Activated T-helper 2 cell treated with anti-CD3 and anti-CD28 coated beads, Interferon-gamma antibody, Interleukin-2, Interleukin-4, amounts not matched to agents 10 μg/mL and 5 μg/mL and 100 μg/mL, durations not matched to agents 14 hours and 24 hours and 36 hours (primary cell): ENCODE measurements around the gene NR5A2. TPM values are rescaled to one million over a fixed set of nuclear protein-coding genes. Genes with fewer than 3 reads are reported as not detected.

Experiments
- DNase-seq: peaks from one replicate; pipeline ENCODE4 v3.0.0; 2021; ENCODE audit warnings: low spot score
- H3K27ac Mint-ChIP-seq: one replicate; pipeline ENCODE4 v1.8.0; 2021; ENCODE audit warnings: mixed read lengths
- H3K27me3 Mint-ChIP-seq: one replicate; pipeline ENCODE4 v1.8.0; 2021; ENCODE audit warnings: low read depth, mixed read lengths
- H3K36me3 Mint-ChIP-seq: one replicate; pipeline ENCODE4 v1.8.0; 2021; ENCODE audit warnings: low read depth, mixed read lengths
- H3K4me1 Mint-ChIP-seq: one replicate; pipeline ENCODE4 v1.8.0; 2021; ENCODE audit warnings: low read depth, mixed read lengths
- H3K4me3 Mint-ChIP-seq: one replicate; pipeline ENCODE4 v1.8.0; 2021; ENCODE audit warnings: low read depth, mild to moderate bottlenecking, moderate library complexity, mixed read lengths
- H3K9me3 Mint-ChIP-seq: one replicate; pipeline ENCODE4 v1.8.0; 2021; ENCODE audit warnings: mixed read lengths
- intact Hi-C: fragments of 100-400 bp; cut with micrococcal nuclease; formaldehyde crosslinking; loops from one replicate; pipeline ENCODE4 v1.15.1; 2023
- total RNA-seq: library from RNA; stranded (reverse); gene quantifications from 2 replicates; pipeline ENCODE4 v1.2.3, GENCODE V29; 2022

NR5A2 gene
- total RNA-seq, 1 donor from 2014 or later = not detected

DNA sequence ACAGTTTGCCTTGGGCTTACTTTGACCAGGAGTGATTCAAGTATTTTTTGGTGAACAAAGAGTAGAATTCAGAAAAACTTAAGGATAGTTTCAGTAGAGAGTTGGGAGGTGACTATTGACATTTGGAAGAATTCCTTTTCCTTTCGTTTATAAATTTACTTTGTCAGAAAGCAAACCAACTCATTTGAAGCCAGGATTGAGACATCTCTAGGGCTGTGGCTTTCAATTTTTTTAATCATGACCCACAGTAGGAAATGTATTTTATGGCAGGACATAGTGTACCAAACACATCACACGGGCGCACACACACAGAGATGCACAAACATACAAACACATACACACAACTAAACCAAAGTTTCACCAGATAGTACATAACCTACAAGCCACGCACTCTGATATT lies 24.1 kb downstream of the NR5A2 start:
- H3K9me3 Mint-ChIP-seq = no peaks in the 10 kb centered on the region
- no peak for DNase-seq
- intact Hi-C loops = no loop called here
- H3K4me1 Mint-ChIP-seq = no peaks in the 10 kb centered on the region
- no peak overlapping the region for H3K4me3 Mint-ChIP-seq
- no peaks in the 10 kb centered on the region for H3K36me3 Mint-ChIP-seq
- H3K27ac Mint-ChIP-seq = no peak overlapping the region
- H3K27me3 Mint-ChIP-seq = peaks cover 41% of the 10 kb centered on the region

DNA sequence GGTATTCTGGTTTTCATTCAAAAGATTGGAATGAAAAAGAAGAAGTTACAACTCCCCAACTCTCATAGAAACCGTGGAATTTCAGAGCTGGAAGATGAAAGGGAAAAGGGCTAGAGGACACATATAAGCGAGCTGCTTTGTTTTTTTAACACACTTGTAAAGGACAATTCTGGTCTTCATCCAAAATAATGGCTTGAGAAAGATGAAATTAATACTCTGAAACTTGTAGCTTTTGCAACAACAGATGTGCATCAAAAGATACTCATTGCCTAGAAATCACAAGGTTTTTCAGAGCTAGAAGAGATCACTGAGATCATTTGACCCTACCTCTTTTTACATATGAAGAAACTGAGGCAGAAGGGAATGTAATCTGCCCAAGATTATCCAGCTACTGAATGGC lies 25.6 kb downstream of the NR5A2 start:
- Mint-ChIP-seq H3K9me3 (no peaks in the 10 kb centered on the region), H3K4me1 (no peaks in the 10 kb centered on the region), H3K36me3 (no peaks in the 10 kb centered on the region), H3K27ac (no peak overlapping the region), H3K4me3 (no peak overlapping the region), H3K27me3 (peaks cover 34% of the 10 kb centered on the region)
- DNase-seq = no peak
- intact Hi-C loops = no loop called here

DNA sequence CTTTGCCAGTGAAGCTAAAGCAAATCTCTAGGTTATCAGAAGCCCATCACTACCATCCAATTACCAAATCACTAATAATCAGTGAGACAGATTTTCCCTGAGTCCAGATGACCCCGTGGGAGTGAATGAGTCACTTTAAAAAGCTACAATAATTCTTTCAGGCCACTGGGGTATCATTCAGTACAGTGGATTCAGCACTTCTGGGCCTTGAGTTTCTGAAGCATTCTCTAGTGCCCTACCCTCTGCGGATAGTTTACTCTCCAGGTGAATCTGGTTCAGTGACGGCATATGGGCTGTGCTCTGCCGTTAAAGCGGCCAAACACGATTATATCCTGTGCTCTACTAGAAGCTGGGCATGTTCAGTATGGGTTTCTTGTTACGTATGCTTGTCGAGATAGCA lies 26.1 kb downstream of the NR5A2 start:
- Mint-ChIP-seq H3K36me3 (no peaks in the 10 kb centered on the region), H3K4me1 (no peaks in the 10 kb centered on the region), H3K27me3 (peaks cover 29% of the 10 kb centered on the region), H3K9me3 (no peaks in the 10 kb centered on the region), H3K4me3 (no peak overlapping the region), H3K27ac (no peak overlapping the region)
- no peak for DNase-seq
- intact Hi-C loops = no loop called here

DNA sequence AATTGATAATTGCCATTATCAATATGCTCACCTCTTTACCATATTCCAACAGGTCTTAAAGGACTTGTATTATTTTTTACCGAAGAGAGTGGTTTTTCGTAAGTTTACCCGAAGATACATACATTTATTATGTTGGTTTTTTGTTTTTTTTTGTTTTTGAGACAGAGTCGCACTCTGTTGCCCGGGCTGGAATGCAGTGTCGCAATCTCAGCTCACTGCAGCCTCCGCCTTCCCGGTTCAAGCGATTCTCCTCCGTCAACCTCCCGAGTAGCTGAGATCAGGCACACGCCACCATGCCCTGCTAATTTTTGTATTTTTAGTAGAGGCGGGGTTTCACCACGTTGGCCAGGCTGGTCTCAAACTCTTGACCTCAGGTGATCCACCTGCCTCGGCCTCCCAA lies 30.8 kb downstream of the NR5A2 start:
- H3K27me3 Mint-ChIP-seq = peaks cover 18% of the 10 kb centered on the region
- no peaks in the 10 kb centered on the region for H3K36me3 Mint-ChIP-seq
- H3K27ac Mint-ChIP-seq = no peak overlapping the region
- no peaks in the 10 kb centered on the region for H3K4me1 Mint-ChIP-seq
- H3K9me3 Mint-ChIP-seq = no peaks in the 10 kb centered on the region
- H3K4me3 Mint-ChIP-seq = no peak overlapping the region
- no peak for DNase-seq
- intact Hi-C loops = no loop called here

DNA sequence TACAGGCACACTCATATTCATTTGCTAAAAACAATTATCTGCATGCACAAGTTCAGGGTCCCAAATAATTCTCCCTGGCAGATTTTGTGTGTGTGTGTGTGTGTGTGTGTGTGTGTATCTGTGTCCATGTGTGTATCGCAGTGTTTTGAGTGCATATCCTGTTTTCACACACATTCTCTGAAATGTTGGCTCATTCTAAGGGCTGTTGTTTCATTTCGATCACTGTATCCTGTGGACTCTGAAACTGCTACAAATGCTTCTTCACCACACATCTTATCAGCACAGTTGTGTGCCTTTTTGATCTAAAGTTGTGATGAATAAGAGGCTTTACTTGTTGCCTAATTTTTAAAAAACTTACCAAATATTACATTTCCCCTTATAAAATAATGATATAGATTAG lies 34.6 kb downstream of the NR5A2 start:
- intact Hi-C loops = no loop called here
- no peak for DNase-seq
- H3K27ac Mint-ChIP-seq = no peak overlapping the region
- H3K27me3 Mint-ChIP-seq = peaks cover 16% of the 10 kb centered on the region
- no peaks in the 10 kb centered on the region for H3K4me1 Mint-ChIP-seq
- no peaks in the 10 kb centered on the region for H3K36me3 Mint-ChIP-seq
- H3K9me3 Mint-ChIP-seq = no peaks in the 10 kb centered on the region
- H3K4me3 Mint-ChIP-seq = no peak overlapping the region

DNA sequence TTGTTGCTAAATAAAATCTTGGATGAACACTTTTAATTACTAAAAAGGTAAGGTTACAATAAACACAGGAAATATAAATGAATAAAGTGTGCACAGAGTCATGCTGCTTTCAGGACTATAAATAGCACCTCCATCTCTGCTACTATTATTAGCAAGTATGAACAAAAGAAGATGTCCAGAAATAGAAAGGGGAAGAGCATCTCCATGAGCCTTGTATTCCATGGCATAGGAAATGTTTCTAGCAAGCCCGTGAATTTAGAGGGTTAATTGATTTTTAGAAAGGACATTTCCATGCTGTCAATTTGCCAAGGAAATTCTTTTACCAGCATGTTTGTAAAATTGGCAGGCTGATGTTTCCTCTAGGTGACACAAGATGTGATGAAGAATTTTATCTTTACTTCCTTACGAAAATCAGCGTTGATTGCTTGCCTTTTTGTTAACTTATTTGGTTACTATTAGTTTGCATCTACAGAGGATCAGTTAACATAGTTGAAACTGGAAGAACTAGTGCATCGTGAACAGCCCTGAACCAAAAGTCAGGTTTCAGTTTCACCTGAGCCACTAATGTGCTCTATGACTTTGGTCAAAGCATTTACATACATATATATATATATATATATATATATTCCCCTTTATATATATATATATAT lies 45.3 kb downstream of the NR5A2 start:
- H3K4me3 Mint-ChIP-seq = no peak overlapping the region
- H3K4me1 Mint-ChIP-seq = no peaks in the 10 kb centered on the region
- H3K9me3 Mint-ChIP-seq = no peaks in the 10 kb centered on the region
- H3K27ac Mint-ChIP-seq = no peak overlapping the region
- no peak for DNase-seq
- peaks cover 35% of the 10 kb centered on the region for H3K27me3 Mint-ChIP-seq
- intact Hi-C loops = no loop called here
- no peaks in the 10 kb centered on the region for H3K36me3 Mint-ChIP-seq

DNA sequence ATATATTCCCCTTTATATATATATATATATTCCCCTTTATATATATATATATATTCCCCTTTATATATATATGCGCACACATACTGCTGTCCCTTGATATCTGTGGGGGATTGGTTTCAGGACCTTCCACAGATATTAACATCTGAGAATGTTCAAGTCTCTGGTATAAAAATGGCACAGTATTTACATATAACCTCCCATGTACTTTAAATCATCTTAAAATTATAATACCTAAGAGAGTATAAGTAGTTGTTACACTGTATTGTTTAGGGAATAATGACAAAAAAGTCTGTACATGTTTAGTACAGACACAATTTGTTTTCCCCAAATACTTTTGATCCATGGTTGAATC lies 45.8 kb downstream of the NR5A2 start:
- no peak overlapping the region for H3K27ac Mint-ChIP-seq
- no peaks in the 10 kb centered on the region for H3K9me3 Mint-ChIP-seq
- no peaks in the 10 kb centered on the region for H3K36me3 Mint-ChIP-seq
- intact Hi-C loops = no loop called here
- H3K27me3 Mint-ChIP-seq = peaks cover 36% of the 10 kb centered on the region
- H3K4me1 Mint-ChIP-seq = no peaks in the 10 kb centered on the region
- DNase-seq = no peak
- no peak overlapping the region for H3K4me3 Mint-ChIP-seq

DNA sequence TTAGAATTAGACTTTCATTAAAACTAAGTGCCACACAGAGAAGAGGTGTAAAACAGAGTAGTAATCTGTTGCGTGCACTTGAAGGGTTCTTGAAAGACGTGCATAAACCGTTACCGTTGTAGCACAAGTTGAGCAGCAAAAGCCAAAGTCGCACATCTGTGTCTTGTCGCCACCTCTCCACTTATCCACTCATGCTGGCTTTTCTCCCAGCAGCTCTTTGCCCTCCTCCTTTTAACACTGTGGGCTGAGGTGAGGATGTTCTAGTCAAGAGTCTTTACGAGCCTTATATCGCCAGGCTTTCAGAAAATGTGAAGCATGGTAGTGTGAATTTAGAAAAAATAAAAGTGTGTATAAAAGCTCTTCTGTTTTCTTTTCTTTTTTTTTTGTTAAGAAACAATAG lies 48.0 kb downstream of the NR5A2 start:
- Mint-ChIP-seq H3K27me3 (peaks cover 37% of the 10 kb centered on the region), H3K9me3 (no peaks in the 10 kb centered on the region), H3K36me3 (no peaks in the 10 kb centered on the region), H3K4me3 (no peak overlapping the region), H3K27ac (no peak overlapping the region), H3K4me1 (no peaks in the 10 kb centered on the region)
- intact Hi-C loops = no loop called here
- no peak for DNase-seq

DNA sequence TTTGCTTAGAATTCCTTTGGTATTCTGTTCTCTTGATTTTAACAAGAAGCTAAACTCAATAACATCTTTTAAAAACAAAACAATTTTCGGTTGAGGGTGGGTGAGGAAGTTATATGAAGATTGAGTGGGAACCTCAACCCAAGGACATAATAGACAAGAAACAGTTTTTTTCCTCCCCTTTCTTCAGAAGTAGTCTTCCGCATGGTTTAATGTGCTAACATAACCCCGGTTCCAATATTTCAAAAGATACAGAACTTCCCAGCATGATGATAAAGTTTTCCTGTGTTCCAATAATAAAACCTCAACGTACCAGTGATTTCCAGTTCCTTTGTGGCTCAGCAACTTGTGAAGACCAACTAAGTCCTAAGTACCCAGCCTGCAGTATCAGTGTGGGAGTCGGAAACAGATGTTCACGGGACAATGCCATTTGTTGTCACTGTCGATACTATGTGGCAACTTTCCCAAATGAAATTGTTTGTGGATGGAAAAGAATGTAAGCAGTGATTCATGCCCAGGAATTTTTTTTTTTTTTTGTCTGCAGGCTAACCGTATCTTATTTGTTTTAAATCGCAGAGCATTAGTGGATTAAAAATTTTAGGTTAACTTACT lies 48.5 kb downstream of the NR5A2 start:
- DNase-seq = no peak
- Mint-ChIP-seq H3K36me3 (no peaks in the 10 kb centered on the region), H3K9me3 (no peaks in the 10 kb centered on the region), H3K4me3 (no peak overlapping the region), H3K27ac (no peak overlapping the region), H3K4me1 (no peaks in the 10 kb centered on the region), H3K27me3 (peaks cover 37% of the 10 kb centered on the region)
- intact Hi-C loops = no loop called here

DNA sequence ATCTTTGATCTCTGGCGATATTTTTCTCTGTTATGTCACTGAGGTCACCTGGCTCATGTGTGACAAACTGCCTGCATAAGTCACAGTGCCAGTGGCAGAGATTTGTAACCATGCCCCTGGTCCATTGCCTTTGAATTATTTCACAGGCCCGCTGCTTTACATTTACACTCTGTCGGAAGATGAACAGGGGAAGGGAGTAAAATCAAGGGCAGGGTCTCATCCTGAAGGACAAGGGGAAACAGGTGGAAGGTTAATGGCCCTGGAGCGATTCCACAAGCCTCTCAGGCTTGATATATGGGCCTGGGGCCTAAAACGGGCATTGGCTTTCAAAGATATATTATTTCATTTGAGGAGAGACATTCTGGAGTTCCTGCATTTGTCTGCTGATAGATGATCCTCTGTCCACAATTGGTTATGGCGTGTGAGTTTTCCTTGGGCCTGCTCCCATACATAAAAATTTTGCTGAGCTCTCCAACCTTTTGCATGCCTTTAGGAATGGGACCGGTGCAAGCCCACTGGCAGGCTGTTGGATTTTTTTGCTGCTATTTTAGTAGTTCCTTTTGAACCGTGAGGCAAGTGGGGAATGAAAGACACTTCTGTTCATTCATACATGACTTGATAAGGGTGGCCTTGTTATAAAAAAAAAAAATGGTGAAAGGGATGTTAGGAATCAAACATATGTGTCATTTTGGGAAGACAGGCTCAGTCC lies 51.9 kb downstream of the NR5A2 start:
- intact Hi-C loops = no loop called here
- H3K4me1 Mint-ChIP-seq = no peaks in the 10 kb centered on the region
- no peaks in the 10 kb centered on the region for H3K36me3 Mint-ChIP-seq
- no peaks in the 10 kb centered on the region for H3K9me3 Mint-ChIP-seq
- DNase-seq = no peak
- H3K4me3 Mint-ChIP-seq = no peak overlapping the region
- peaks cover 29% of the 10 kb centered on the region for H3K27me3 Mint-ChIP-seq
- H3K27ac Mint-ChIP-seq = no peak overlapping the region

DNA sequence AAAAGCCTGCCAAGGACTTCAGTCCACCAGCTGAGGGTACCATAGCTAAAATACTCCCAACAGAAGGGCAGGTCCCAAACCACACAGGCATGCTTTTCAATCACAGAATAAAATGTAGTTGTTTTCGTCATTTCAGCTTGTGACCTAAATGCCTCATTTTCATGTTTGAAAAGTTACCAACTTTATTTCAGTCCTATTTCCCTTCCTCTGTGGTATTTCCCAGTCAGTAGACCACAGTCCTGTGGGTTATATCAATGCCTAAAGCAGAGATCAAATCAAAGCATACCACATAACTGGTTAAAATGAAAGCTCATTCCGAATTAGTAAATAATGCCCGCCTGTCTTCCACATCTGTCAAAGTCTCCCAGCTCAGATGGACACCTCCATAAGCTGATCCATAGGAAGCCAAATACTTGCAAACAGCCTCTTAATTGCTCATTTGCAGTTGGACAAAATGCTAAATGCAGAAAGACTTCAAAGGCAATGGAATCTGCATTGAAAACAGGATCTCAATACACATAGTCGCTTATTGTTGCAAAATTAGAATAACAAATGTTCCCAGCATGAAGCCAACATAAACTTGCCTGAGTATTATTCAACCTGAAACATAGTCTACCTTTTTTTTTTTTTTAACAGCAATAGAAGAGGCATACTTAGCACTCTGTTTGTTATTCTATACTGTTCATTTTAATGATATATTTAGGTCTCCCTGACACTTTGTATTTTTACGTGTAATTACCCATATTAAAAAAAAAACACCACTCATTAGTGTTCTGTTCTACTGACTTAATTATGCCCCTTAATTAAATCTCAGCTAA lies 53.9 kb downstream of the NR5A2 start:
- no peaks in the 10 kb centered on the region for H3K36me3 Mint-ChIP-seq
- no peak overlapping the region for H3K27ac Mint-ChIP-seq
- H3K4me1 Mint-ChIP-seq = no peaks in the 10 kb centered on the region
- H3K4me3 Mint-ChIP-seq = no peak overlapping the region
- no peaks in the 10 kb centered on the region for H3K9me3 Mint-ChIP-seq
- intact Hi-C loops = no loop called here
- DNase-seq = no peak
- peaks cover 33% of the 10 kb centered on the region for H3K27me3 Mint-ChIP-seq

DNA sequence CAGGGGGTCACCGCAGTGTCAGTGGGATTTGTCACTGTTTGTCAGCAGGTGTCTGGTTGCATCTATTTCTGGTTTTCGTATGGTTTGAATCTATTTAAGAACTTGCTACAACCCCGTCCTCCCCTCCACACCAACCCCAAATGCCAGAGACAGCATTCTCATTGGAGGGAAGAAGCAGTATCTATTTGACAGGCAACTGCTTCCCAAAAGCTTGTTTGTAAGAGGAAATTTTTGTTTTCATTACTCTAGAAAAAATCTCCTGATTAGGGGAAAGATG lies 54.4 kb downstream of the NR5A2 start:
- intact Hi-C loops = no loop called here
- peaks cover 31% of the 10 kb centered on the region for H3K27me3 Mint-ChIP-seq
- H3K27ac Mint-ChIP-seq = no peak overlapping the region
- DNase-seq = no peak
- H3K36me3 Mint-ChIP-seq = no peaks in the 10 kb centered on the region
- no peak overlapping the region for H3K4me3 Mint-ChIP-seq
- no peaks in the 10 kb centered on the region for H3K4me1 Mint-ChIP-seq
- H3K9me3 Mint-ChIP-seq = no peaks in the 10 kb centered on the region

DNA sequence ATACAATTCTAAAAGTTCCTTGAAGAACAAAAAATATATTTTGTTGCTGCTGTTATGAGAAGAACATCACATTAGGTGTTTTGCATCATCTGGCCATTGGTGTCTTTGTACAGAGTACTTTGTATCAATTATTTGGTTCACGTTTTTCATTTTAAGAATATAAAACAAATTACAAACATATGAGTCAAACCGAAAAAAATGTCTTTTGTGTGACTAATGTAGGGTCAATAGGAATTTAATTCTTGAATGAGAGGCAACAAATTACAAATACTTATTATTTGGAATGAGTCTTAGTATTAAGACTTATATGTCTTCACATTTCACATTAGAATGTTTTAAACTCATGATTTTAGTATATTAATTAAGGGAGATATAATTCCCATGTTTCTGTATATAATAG lies 54.8 kb downstream of the NR5A2 start:
- no peak overlapping the region for H3K27ac Mint-ChIP-seq
- no peaks in the 10 kb centered on the region for H3K4me1 Mint-ChIP-seq
- peaks cover 32% of the 10 kb centered on the region for H3K27me3 Mint-ChIP-seq
- intact Hi-C loops = no loop called here
- DNase-seq = no peak
- H3K9me3 Mint-ChIP-seq = no peaks in the 10 kb centered on the region
- no peak overlapping the region for H3K4me3 Mint-ChIP-seq
- no peaks in the 10 kb centered on the region for H3K36me3 Mint-ChIP-seq
